Right cardiac atrium (tissue), 5 donors: ENCODE data around the gene COX4I2. TPM values are rescaled to one million over a fixed set of nuclear protein-coding genes. Genes with fewer than 3 reads are reported as not detected.

Experiments
- ATAC-seq, 2 donors: fragments of 200-7000 bp; cut with Tn5 transposase; one replicate each; pipeline versions ENCODE4 v1.8.0 to v1.9.1; 2020; ENCODE audit warnings: moderate library complexity in 2 of 2, mild to moderate bottlenecking in 1 of 2
- DNase-seq, 3 donors: peaks; one replicate each; pipeline ENCODE4 v3.0.0-alpha.2; 2020
- H3K27ac ChIP-seq: one replicate; pipeline ENCODE4 v1.5.1; 2013; ENCODE audit warnings: mild to moderate bottlenecking, low read length, control low read depth, moderate library complexity
- H3K27me3 ChIP-seq: one replicate; pipeline ENCODE4 v1.6.1; 2013; ENCODE audit not compliant: control insufficient read depth, insufficient read depth
- H3K4me1 ChIP-seq: one replicate; pipeline ENCODE4 v1.6.1; 2013; ENCODE audit warnings: low read length; ENCODE audit not compliant: control insufficient read depth, insufficient read depth
- H3K4me3 ChIP-seq: one replicate; pipeline ENCODE4 v1.5.1; 2013; ENCODE audit warnings: low read length, control low read depth
- H3K9me3 ChIP-seq: one replicate; pipeline ENCODE4 v1.6.1; 2013; ENCODE audit warnings: low read length; ENCODE audit not compliant: control insufficient read depth
- WGBS: extraction: QIAGEN DNeasy Blood & Tissue Kit; methylation state at CpG from one replicate; pipeline ENCODE4 v1.1.7; 2013; 5-methylcytosine and 5-hydroxymethylcytosine counted together
- intact Hi-C, 4 donors: fragments of 100-400 bp; cut with DNase I; formaldehyde crosslinking; loops; one replicate each; pipeline versions ENCODE4 v1.11.0 to v1.14.0; 2022 to 2023
- microRNA-seq, 2 donors: library from miRNA; unstranded; fragments of <30 nt; microRNA quantifications; one replicate each; pipeline ENCODE4 v1.2.0, GENCODE V29; 2020 to 2021
- polyA plus RNA-seq: library from polyadenylated mRNA; stranded (reverse); fragments of 200-250 nt; gene quantifications from one replicate; pipeline ENCODE4 v1.2.3, GENCODE V29; 2013
- total RNA-seq, 4 donors: library from RNA; stranded (reverse); fragmentation: NEBNext Ultra II Directional; extraction: Animal tissue kit (Norgen Biotek cat#: 25700); gene quantifications; one replicate each; pipeline ENCODE4 v1.2.1, GENCODE V29; 2021
- donor health status: healthy with polysubstance abuse.
- donor health status: DM: no; HTN: yes; CAD: no.
- donor health status: DM: no; HTN: no; CAD: no.
- donor health status: DM: no; HTN: yes; CAD: no; lungs with severe emphysema.
- donor health status: DM: yes; HTN: yes; CAD: no.

Gene COX4I2
- total and polyA plus RNA-seq, 5 donors: 3.1 to 29.5 (median 9.4) TPM

DNA sequence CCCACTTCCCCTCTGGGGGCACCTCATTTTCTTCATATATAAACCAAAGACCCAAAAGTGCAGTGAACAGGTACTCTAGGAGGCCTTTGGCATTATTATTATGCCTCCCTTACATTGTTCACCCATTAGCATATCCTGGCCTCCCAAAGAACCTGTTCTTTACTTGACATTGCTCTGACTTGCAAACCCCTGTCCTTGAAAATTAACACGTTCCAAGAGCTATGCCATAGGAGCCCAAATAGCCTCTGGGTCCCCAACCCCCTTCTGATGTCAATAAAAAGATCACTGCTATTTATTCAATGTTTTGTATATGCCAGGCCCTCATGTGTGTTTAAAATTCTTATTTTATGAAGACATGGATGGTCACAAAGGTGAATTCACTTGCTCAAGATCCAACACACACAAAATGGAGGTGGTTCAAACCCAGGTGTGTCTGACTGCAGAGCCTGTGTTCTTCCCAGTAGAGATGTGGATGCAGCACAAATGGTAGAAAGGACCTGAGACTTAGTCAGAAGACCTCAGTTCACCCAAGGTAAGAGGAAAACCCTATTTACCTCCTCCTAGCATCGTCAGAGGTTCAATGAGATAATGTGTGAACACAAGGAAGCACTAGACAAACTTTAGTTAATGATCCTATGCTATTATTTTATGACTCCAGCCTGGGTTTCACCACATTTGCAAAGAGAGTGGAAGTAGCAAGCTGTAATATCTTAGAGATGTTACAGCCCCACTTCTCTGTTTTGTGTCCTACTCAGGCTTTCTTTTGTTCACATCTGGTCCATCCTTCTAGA is 48.3 kb downstream of the COX4I2 start:
- peaks cover 13% of the 10 kb centered on the region for H3K4me1 ChIP-seq
- intact Hi-C loops: no loop called here
- no peaks in the 10 kb centered on the region for H3K9me3 ChIP-seq
- DNase-seq (no peak), ATAC-seq (no peak)
- no peak overlapping the region for H3K27ac ChIP-seq
- WGBS: 93% methylated on average over 2 of the region's 2 CpGs
- no peaks in the 10 kb centered on the region for H3K27me3 ChIP-seq
- no peak overlapping the region for H3K4me3 ChIP-seq

DNA sequence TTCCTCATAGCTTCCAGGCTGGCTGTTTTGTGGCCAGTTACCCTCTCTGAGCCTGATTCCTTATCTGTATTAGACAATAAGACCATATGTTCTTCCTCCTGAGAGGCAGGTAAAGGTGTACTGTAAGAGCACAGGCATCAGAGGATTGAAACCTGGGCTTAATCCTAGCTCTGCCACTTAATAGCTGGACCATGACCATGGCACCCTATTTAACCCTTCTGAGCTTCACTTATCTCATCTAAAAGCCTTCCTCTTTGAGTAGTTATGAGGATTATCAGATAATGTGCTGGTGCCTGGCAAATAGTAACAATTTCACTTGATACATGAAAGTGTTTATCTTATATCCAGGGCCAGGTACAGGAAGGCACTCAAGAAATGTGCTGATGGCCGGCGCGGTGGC is 50.1 kb downstream of the COX4I2 start:
- H3K27ac ChIP-seq: no peak overlapping the region
- DNase-seq: no peak
- intact Hi-C loops: no loop called here
- 95% methylated on average over 3 of the region's 3 CpGs for WGBS
- no peaks in the 10 kb centered on the region for H3K9me3 ChIP-seq
- peaks cover 7% of the 10 kb centered on the region for H3K4me1 ChIP-seq
- no peaks in the 10 kb centered on the region for H3K27me3 ChIP-seq
- no peak for ATAC-seq
- no peak overlapping the region for H3K4me3 ChIP-seq

- Histone ChIP-seq H3K27me3 (no peaks in the 10 kb centered on the region), H3K4me1 (peaks cover 7% of the 10 kb centered on the region), H3K4me3 (no peak overlapping the region), H3K27ac (no peak overlapping the region), H3K9me3 (no peaks in the 10 kb centered on the region)
- ATAC-seq (no peak), DNase-seq (no peak)
- intact Hi-C loops: no loop called here
- 89% methylated on average over 5 of the region's 5 CpGs for WGBS
These were observed 51.4 kb downstream of the COX4I2 start for GRCh38 chr20:31689141-31689540.

DNA sequence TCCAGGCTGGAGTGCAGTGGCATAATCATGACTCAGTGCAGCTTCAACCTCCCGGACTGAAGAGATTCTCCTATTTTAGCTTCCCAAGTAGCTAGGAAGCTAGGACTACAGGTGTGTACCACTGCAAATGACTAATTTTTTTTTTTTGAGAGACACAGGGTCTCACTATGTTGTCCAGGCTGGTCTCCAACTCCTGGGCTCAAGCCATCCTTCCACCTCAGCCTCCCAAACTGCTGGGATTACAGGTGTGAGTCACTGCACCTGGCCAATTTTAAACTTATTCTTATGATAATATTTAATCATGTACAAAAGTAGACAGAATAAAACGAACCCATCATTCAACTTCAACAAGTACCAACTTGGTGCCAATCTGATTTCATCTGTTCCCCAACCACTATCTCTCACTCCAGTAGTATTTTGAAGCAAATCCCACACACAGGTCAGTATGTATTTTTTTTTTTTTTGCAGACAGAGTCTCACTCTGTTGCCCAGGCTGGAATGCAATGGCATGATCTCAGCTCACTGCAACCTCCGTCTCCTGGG is 52.5 kb downstream of the COX4I2 start:
- ATAC-seq (no peak), DNase-seq (no peak)
- Histone ChIP-seq H3K27ac (no peak overlapping the region), H3K4me3 (no peak overlapping the region), H3K4me1 (peaks cover 8% of the 10 kb centered on the region), H3K27me3 (no peaks in the 10 kb centered on the region), H3K9me3 (no peaks in the 10 kb centered on the region)
- 87% methylated on average over 3 of the region's 3 CpGs for WGBS
- intact Hi-C loops: no loop called here

DNA sequence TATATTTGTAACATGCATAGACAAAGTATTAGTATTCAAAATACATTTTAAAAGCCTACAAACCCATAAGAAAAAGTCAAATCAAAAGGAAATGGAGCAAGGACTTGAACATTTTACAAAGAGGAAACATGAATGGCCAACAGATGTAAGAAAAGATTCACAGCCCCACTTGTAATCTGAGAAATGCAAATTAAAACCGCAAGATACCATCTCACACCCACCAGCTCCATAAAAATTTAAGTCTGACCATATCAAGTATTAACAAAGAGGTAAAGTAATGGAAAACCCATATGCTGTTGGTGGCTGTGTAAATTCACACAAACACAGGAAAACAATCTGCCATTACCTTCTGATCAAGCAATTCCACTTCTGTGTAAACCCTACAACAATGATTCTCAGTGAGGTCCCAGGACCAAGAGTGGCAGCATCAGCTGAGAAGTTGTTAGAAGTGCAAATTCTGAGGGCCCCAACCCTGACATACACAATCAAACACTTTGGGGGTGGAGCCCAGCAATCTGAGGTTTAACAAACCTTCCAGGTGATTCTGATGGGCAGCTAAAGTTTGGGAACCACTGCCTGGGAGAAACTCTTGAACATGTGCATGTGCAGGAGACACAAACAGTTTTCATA is 54.0 kb downstream of the COX4I2 start:
- Histone ChIP-seq H3K4me3 (no peak overlapping the region), H3K4me1 (peaks cover 13% of the 10 kb centered on the region), H3K9me3 (no peaks in the 10 kb centered on the region), H3K27me3 (no peaks in the 10 kb centered on the region), H3K27ac (no peak overlapping the region)
- intact Hi-C loops: no loop called here
- no peak for ATAC-seq
- 45% methylated on average over 1 of the region's 1 CpG for WGBS
- DNase-seq: no peak

- peaks cover 14% of the 10 kb centered on the region for H3K4me1 ChIP-seq
- no peak for ATAC-seq
These were observed 55.7 kb downstream of the COX4I2 start for GRCh38 chr20:31693402-31693801.

GRCh38 chr20:31693987-31694661 is 56.4 kb downstream of the COX4I2 start:
- intact Hi-C loops: no loop called here
- no peak overlapping the region for H3K4me3 ChIP-seq
- no peak overlapping the region for H3K27ac ChIP-seq
- H3K27me3 ChIP-seq: no peaks in the 10 kb centered on the region
- no peak for ATAC-seq
- H3K4me1 ChIP-seq: peaks cover 21% of the 10 kb centered on the region
- DNase-seq: no peak
- H3K9me3 ChIP-seq: no peaks in the 10 kb centered on the region
- WGBS: 76% methylated on average over 4 of the region's 4 CpGs

More at GRCh38 chr20:31693402-31693801, 55.7 kb downstream of the COX4I2 start:
- H3K27me3 ChIP-seq: no peaks in the 10 kb centered on the region
- intact Hi-C loops: no loop called here
- 90% methylated on average over 6 of the region's 6 CpGs for WGBS
- no peak overlapping the region for H3K4me3 ChIP-seq
- H3K27ac ChIP-seq: no peak overlapping the region
- no peaks in the 10 kb centered on the region for H3K9me3 ChIP-seq
- DNase-seq: no peak

Small RNA genes lying within 50 kb of the gene (microRNA-seq; reads per million reads assigned to microRNA genes)
- 0 to 0.84 reads per million in 2 donors for gene MIR3193

Other genes starting within 250 kb of the COX4I2 start
- not detected for gene DEFB119, start 247.3 kb upstream of the COX4I2 start, total RNA-seq
- gene DEFB119, start 247.3 kb upstream of the COX4I2 start, polyA plus RNA-seq: not detected
- gene DEFB121, start 231.7 kb upstream of the COX4I2 start, total RNA-seq: not detected
- not detected for gene DEFB121, start 231.7 kb upstream of the COX4I2 start, polyA plus RNA-seq
- gene DEFB123, start 197.3 kb upstream of the COX4I2 start, total RNA-seq: not detected
- gene DEFB123, start 197.3 kb upstream of the COX4I2 start, polyA plus RNA-seq: not detected
- gene DEFB124, start 162.8 kb upstream of the COX4I2 start, total RNA-seq: not detected
- not detected for gene DEFB124, start 162.8 kb upstream of the COX4I2 start, polyA plus RNA-seq
- 1 to 10 TPM; 1.6 to 2.9 (median 2.5) TPM for gene REM1, start 162.6 kb upstream of the COX4I2 start, total RNA-seq
- 2.9 TPM for gene REM1, start 162.6 kb upstream of the COX4I2 start, polyA plus RNA-seq
- gene HM13, start 123.5 kb upstream of the COX4I2 start, total RNA-seq: 10 to 100 TPM; 40.0 to 80.2 (median 62.1) TPM
- gene HM13, start 123.5 kb upstream of the COX4I2 start, polyA plus RNA-seq: 47.8 TPM
- 100 to 1,000 TPM; 122 to 188 (median 134) TPM for gene ID1, start 32.6 kb upstream of the COX4I2 start, total RNA-seq
- 273 TPM for gene ID1, start 32.6 kb upstream of the COX4I2 start, polyA plus RNA-seq
- gene BCL2L1, start 85.0 kb downstream of the COX4I2 start, total RNA-seq: 10 to 100 TPM; 39.9 to 56.9 (median 46.1) TPM
- gene BCL2L1, start 85.0 kb downstream of the COX4I2 start, polyA plus RNA-seq: 46.0 TPM
- 1 to 10 TPM in 2 of 4 donors, under 1 TPM in 2; 0.67 to 2.5 (median 1.5) TPM for gene TPX2, start 101.4 kb downstream of the COX4I2 start, total RNA-seq
- 0.41 TPM for gene TPX2, start 101.4 kb downstream of the COX4I2 start, polyA plus RNA-seq
- gene MYLK2, start 181.4 kb downstream of the COX4I2 start, total RNA-seq: 1 to 10 TPM in 1 of 4 donors, under 1 TPM in 3; 0.51 to 2.0 (median 0.83) TPM
- gene MYLK2, start 181.4 kb downstream of the COX4I2 start, polyA plus RNA-seq: 0.54 TPM
- gene FOXS1, start 207.7 kb downstream of the COX4I2 start, total RNA-seq: 1 to 10 TPM; 2.0 to 4.3 (median 3.5) TPM
- 3.0 TPM for gene FOXS1, start 207.7 kb downstream of the COX4I2 start, polyA plus RNA-seq
- 1 to 10 TPM; 6.6 to 8.3 (median 7.1) TPM for gene DUSP15, start 232.6 kb downstream of the COX4I2 start, total RNA-seq
- 11.0 TPM for gene DUSP15, start 232.6 kb downstream of the COX4I2 start, polyA plus RNA-seq
- gene TTLL9, start 232.7 kb downstream of the COX4I2 start, total RNA-seq: under 1 TPM in 2 of 4 donors, not detected in 2; 0.15 to 0.19 TPM
- 0.14 TPM for gene TTLL9, start 232.7 kb downstream of the COX4I2 start, polyA plus RNA-seq